Measurements from ENCODE around the gene LRRC59. TPM values are rescaled to one million over a fixed set of nuclear protein-coding genes. Genes with fewer than 3 reads are reported as not detected.

LRRC59 gene
- total and polyA plus RNA-seq, 2 experiments from 2014 or later = 46.4 to 124 TPM

GRCh38 chr17:50360486-50361115 lies 36.7 kb downstream of the LRRC59 start:
- no peak for DNase-seq (ENCODE audit: low spot score)
- peaks cover 33% of the 10 kb centered on the region for H3K4me1 Mint-ChIP-seq

More at GRCh38 chr17:50360486-50361115, 36.7 kb downstream of the LRRC59 start:
- H3K4me1 ChIP-seq (ENCODE audit: insufficient read depth) = peaks cover 19% of the 10 kb centered on the region
- peaks cover 12% of the 10 kb centered on the region for H3K27me3 Mint-ChIP-seq (ENCODE audit: insufficient read depth, low read depth, poor library complexity)
- H3K79me2 ChIP-seq (replicated peaks; ENCODE audit: insufficient read depth) = no peaks in the 10 kb centered on the region
- no peaks in the 10 kb centered on the region for H3F3A ChIP-seq (replicated peaks; ENCODE audit: low read depth)
- H3K9me2 ChIP-seq (ENCODE audit: insufficient read depth) = no peaks in the 10 kb centered on the region
- no peak overlapping the region for H3K4me3 Mint-ChIP-seq
- H3K9me3 Mint-ChIP-seq = no peaks in the 10 kb centered on the region; the same call in 2 of the 3 replicates
- TF ChIP-seq, protein P1, sequence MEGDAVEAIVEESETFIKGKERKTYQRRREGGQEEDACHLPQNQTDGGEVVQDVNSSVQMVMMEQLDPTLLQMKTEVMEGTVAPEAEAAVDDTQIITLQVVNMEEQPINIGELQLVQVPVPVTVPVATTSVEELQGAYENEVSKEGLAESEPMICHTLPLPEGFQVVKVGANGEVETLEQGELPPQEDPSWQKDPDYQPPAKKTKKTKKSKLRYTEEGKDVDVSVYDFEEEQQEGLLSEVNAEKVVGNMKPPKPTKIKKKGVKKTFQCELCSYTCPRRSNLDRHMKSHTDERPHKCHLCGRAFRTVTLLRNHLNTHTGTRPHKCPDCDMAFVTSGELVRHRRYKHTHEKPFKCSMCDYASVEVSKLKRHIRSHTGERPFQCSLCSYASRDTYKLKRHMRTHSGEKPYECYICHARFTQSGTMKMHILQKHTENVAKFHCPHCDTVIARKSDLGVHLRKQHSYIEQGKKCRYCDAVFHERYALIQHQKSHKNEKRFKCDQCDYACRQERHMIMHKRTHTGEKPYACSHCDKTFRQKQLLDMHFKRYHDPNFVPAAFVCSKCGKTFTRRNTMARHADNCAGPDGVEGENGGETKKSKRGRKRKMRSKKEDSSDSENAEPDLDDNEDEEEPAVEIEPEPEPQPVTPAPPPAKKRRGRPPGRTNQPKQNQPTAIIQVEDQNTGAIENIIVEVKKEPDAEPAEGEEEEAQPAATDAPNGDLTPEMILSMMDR (conservative IDR thresholded peaks at IDR 0.05; ENCODE audit: low read depth in 2 of 2) = no peak
- TF ChIP-seq, protein P2, sequence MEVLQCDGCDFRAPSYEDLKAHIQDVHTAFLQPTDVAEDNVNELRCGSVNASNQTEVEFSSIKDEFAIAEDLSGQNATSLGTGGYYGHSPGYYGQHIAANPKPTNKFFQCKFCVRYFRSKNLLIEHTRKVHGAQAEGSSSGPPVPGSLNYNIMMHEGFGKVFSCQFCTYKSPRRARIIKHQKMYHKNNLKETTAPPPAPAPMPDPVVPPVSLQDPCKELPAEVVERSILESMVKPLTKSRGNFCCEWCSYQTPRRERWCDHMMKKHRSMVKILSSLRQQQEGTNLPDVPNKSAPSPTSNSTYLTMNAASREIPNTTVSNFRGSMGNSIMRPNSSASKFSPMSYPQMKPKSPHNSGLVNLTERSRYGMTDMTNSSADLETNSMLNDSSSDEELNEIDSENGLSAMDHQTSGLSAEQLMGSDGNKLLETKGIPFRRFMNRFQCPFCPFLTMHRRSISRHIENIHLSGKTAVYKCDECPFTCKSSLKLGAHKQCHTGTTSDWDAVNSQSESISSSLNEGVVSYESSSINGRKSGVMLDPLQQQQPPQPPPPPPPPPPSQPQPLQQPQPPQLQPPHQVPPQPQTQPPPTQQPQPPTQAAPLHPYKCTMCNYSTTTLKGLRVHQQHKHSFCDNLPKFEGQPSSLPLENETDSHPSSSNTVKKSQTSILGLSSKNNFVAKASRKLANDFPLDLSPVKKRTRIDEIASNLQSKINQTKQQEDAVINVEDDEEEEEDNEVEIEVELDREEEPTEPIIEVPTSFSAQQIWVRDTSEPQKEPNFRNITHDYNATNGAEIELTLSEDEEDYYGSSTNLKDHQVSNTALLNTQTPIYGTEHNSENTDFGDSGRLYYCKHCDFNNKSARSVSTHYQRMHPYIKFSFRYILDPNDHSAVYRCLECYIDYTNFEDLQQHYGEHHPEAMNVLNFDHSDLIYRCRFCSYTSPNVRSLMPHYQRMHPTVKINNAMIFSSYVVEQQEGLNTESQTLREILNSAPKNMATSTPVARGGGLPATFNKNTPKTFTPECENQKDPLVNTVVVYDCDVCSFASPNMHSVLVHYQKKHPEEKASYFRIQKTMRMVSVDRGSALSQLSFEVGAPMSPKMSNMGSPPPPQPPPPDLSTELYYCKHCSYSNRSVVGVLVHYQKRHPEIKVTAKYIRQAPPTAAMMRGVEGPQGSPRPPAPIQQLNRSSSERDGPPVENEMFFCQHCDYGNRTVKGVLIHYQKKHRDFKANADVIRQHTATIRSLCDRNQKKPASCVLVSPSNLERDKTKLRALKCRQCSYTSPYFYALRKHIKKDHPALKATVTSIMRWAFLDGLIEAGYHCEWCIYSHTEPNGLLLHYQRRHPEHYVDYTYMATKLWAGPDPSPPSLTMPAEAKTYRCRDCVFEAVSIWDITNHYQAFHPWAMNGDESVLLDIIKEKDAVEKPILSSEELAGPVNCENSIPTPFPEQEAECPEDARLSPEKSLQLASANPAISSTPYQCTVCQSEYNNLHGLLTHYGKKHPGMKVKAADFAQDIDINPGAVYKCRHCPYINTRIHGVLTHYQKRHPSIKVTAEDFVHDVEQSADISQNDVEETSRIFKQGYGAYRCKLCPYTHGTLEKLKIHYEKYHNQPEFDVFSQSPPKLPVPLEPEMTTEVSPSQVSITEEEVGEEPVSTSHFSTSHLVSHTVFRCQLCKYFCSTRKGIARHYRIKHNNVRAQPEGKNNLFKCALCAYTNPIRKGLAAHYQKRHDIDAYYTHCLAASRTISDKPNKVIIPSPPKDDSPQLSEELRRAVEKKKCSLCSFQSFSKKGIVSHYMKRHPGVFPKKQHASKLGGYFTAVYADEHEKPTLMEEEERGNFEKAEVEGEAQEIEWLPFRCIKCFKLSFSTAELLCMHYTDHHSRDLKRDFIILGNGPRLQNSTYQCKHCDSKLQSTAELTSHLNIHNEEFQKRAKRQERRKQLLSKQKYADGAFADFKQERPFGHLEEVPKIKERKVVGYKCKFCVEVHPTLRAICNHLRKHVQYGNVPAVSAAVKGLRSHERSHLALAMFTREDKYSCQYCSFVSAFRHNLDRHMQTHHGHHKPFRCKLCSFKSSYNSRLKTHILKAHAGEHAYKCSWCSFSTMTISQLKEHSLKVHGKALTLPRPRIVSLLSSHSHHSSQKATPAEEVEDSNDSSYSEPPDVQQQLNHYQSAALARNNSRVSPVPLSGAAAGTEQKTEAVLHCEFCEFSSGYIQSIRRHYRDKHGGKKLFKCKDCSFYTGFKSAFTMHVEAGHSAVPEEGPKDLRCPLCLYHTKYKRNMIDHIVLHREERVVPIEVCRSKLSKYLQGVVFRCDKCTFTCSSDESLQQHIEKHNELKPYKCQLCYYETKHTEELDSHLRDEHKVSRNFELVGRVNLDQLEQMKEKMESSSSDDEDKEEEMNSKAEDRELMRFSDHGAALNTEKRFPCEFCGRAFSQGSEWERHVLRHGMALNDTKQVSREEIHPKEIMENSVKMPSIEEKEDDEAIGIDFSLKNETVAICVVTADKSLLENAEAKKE (CRISPR knock-in tag; IDR thresholded peaks at IDR 0.05) = no peak
- TF ChIP-seq NANOG (IDR thresholded peaks at IDR 0.05; ENCODE audit: borderline replicate concordance) = no peak
- no peak for TF ChIP-seq EZH2 (IDR thresholded peaks at IDR 0.05; ENCODE audit: low read depth, unreplicated experiment)
- no peak for TF ChIP-seq ZNF331 (CRISPR knock-in tag; IDR thresholded peaks at IDR 0.05; ENCODE audit: low read depth)
- TF ChIP-seq JUNB (IDR thresholded peaks at IDR 0.05; ENCODE audit: unreplicated experiment) = no peak
- TF ChIP-seq, protein P3, sequence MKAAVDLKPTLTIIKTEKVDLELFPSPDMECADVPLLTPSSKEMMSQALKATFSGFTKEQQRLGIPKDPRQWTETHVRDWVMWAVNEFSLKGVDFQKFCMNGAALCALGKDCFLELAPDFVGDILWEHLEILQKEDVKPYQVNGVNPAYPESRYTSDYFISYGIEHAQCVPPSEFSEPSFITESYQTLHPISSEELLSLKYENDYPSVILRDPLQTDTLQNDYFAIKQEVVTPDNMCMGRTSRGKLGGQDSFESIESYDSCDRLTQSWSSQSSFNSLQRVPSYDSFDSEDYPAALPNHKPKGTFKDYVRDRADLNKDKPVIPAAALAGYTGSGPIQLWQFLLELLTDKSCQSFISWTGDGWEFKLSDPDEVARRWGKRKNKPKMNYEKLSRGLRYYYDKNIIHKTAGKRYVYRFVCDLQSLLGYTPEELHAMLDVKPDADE (IDR thresholded peaks at IDR 0.05) = no peak
- no peak for TF ChIP-seq STAT1 (IDR thresholded peaks at IDR 0.05; ENCODE audit: unreplicated experiment)
- TF ChIP-seq EZH2phosphoT487 (IDR thresholded peaks at IDR 0.05; ENCODE audit: unreplicated experiment) = no peak
- H3K27ac Mint-ChIP-seq = no peak overlapping the region
- H3K36me3 Mint-ChIP-seq (ENCODE audit: low read depth) = peaks cover 37% of the 10 kb centered on the region
- no peaks in the 10 kb centered on the region; the same call in 1 of the 2 replicates for H4K20me1 ChIP-seq (replicated peaks; ENCODE audit: insufficient read depth)
- no peak overlapping the region for H3K27ac ChIP-seq (ENCODE audit: low read depth)
- H3K4me2 ChIP-seq = no peak overlapping the region
- H2AFZ ChIP-seq = no peak overlapping the region
- H3K27me3 ChIP-seq (ENCODE audit: insufficient read depth) = no peaks in the 10 kb centered on the region
- ATAC-seq = no peak
- H3K4me3 ChIP-seq = no peak overlapping the region
- no peaks in the 10 kb centered on the region for H3K36me3 ChIP-seq (ENCODE audit: insufficient read depth)
